ENCODE data around the gene GNG13.

Gene GNG13

DNA sequence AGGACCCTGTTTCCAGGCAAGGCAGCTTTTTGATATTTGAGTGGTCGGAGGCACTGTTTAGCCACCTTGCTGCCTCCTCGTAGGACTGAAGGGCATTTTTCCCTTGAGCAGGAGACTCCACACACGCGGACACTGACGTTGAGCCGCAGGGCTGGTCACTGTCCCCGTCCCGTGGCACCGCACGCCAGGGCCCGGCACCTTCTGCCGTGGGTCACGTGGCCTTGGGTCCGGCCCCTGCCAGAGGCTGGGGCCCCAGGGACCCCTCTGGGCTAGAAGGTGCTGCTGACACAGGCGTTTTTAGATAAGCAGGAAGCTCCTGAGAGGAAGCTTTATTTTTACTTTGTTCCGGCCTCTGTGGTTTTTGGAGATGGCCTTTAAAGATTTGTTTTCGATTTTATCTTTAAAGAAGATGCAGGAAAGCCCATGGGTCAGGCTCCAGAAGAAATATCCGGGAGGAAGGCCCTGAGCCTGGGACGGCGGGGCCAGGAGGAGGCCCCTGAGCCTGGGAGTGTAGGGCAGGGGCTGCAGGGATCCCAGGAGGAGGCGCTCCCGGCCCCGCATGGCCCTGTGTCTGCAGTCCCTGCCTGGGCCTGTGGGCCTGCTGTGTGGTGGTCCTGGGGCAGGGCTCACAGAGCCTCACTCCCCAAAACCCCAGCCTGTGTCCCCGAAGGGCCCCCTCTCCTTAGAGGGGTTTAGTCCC lies 30.5 kb upstream of the GNG13 start:
- no peak overlapping the region for H3K4me3 ChIP-seq (ENCODE audit: low read depth, low read length)
- TF ChIP-seq, protein P1, sequence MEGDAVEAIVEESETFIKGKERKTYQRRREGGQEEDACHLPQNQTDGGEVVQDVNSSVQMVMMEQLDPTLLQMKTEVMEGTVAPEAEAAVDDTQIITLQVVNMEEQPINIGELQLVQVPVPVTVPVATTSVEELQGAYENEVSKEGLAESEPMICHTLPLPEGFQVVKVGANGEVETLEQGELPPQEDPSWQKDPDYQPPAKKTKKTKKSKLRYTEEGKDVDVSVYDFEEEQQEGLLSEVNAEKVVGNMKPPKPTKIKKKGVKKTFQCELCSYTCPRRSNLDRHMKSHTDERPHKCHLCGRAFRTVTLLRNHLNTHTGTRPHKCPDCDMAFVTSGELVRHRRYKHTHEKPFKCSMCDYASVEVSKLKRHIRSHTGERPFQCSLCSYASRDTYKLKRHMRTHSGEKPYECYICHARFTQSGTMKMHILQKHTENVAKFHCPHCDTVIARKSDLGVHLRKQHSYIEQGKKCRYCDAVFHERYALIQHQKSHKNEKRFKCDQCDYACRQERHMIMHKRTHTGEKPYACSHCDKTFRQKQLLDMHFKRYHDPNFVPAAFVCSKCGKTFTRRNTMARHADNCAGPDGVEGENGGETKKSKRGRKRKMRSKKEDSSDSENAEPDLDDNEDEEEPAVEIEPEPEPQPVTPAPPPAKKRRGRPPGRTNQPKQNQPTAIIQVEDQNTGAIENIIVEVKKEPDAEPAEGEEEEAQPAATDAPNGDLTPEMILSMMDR (IDR thresholded peaks at IDR 0.05; ENCODE audit: insufficient read depth, low read depth, low read length, missing control alignments) = no peak
- DNase-seq (ENCODE audit: low read depth) = no peak

DNA sequence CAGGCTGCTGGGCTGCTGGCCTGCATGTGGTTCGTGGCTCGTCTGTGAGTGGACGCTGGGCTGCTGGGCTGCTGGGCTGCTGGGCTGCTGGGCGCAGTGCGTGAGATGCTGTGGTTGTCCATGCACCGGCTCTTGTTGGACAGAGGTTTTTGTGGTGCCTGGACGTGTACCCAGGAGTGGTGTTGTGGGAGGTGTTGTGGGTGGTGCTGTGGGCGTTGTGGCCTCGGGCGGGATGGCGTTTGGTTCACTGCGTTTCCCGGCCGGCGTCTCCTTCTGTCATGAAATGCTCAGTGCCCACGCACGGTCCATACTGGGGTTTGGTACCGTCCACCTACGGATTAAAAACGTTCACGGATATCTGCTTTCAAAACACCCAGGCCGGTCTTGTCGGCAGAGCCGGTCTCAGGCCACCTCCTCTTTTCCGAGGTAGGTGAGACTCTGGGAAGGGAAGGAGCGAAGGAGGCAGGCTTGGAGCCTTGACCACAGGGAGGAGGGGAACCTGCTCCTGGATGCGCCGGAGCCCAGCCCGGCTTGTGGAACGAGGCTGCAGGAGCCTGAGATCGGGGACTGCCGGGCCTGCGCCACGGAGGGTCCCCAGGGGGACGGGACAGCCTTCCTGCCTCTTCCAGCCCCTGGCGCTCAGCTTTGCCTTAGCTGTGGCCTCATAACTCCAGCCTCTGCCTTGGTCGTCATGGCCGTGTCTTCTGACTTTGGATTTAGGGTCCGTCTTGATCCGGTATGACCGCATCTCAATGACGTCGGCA lies 29.8 kb upstream of the GNG13 start:
- DNase-seq (ENCODE audit: low read depth) = no peak
- H3K4me3 ChIP-seq (ENCODE audit: low read depth, low read length) = no peak overlapping the region
- TF ChIP-seq, protein P1 (IDR thresholded peaks at IDR 0.05; ENCODE audit: insufficient read depth, low read depth, low read length, missing control alignments) = no peak

DNA sequence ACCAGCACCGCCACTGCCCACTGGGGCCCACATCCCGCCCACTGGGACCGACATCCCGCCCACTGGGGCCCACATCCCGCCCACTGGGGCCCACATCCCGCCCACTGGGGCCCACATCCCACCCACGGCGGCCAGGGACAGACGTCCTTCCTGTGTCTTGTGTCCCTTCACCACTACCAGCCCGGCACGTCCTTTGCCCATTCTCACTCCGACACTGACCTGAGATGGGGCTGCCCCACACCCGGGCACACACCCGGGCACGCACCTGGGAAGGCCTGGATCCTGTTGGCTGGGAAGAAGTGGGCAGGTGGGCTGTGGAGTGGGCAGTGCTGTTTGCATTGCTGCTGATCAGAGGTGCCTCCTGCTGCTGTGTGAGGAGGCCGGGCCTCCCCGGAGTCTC lies 28.4 kb upstream of the GNG13 start:
- TF ChIP-seq, protein P1 (IDR thresholded peaks at IDR 0.05; ENCODE audit: insufficient read depth, low read depth, low read length, missing control alignments) = no peak
- no peak overlapping the region for H3K4me3 ChIP-seq (ENCODE audit: low read depth, low read length)
- DNase-seq (ENCODE audit: low read depth) = no peak

DNA sequence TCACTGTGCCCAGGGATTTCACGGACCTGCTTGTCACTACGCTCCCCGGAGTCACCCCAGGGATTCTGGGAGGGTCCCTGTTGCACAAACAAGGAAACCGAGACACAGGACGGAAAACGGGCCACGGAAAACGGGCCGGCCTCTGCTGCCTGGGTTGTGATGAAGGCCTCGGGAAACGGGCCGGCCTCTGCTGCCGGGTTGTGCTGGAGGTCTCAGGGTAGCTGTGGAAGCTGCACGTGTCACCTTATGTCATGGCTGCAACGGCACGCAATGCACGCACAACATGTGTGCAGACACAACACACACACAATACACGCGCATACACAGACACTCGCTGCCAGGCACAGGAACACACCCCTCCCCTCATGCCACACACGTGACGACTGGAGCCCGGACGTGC lies 27.0 kb upstream of the GNG13 start:
- DNase-seq (ENCODE audit: low read depth) = no peak
- TF ChIP-seq, protein P1 (IDR thresholded peaks at IDR 0.05; ENCODE audit: insufficient read depth, low read depth, low read length, missing control alignments) = no peak

DNA sequence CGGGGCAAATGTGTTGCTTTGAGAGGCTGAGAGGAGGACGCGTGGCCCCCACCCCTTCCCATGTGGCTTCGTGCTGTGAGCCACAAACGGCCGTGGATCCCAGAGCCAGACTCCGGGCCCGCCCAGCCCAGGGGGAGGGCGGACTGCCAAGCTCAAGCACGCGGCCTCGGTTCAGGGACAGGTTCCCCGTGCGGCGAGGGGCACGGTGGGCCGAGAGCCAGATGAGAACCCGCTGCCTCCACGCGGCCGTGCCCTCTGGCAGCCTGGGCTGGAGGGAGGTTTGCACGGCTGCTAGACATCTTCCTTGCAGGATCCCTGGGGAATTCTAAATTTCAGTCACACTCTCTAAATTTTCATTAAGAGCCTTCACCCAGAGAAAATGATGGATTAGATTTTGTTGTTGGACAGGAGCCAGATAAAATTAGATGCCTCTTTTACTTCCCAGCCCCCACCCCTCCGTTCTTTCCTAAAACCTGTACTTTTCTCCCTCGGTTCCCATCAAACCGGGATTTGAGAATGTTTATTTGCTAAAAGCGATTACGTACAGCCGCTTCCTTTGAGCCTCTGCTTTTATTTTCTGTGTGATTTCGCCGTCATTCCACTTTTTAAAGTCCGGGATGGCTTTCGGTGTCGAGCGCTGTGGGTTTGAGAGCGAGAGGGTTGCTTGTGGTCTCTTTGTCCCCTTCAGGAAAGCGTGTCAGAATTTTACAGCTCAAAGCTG lies 25.0 kb upstream of the GNG13 start:
- DNase-seq (ENCODE audit: low read depth) = no peak
- no peak overlapping the region for H3K4me3 ChIP-seq (ENCODE audit: low read depth, low read length)
- TF ChIP-seq, protein P1 (IDR thresholded peaks at IDR 0.05; ENCODE audit: insufficient read depth, low read depth, low read length, missing control alignments) = no peak

More for the DNA sequence above, 27.0 kb upstream of the GNG13 start:
- H3K4me3 ChIP-seq (ENCODE audit: low read depth, low read length) = no peak overlapping the region

DNA sequence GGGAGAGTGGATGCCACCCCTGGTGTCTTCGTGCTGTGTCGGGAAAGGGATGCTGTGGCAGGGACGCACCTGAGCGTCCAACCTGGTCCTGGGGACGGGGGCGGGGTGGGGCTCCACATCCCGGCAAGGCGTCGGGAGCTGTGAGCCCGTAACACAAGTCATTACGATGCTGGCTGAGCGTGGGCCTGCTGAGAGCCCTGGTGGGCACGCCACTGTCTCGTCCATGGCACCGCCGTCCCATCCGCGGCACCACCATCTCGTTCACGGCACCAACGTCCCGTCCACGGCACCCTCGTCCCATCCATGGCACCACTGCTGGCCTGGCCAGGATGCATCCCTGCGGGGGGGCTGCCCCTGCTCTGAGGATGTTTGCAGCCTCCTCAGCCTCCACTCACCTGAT lies 24.1 kb upstream of the GNG13 start:
- TF ChIP-seq, protein P1 (IDR thresholded peaks at IDR 0.05; ENCODE audit: insufficient read depth, low read depth, low read length, missing control alignments) = no peak
- H3K4me3 ChIP-seq (ENCODE audit: low read depth, low read length) = no peak overlapping the region
- no peak for DNase-seq (ENCODE audit: low read depth)
